22Rv1 (cell line): ENCODE measurements around the gene TRMT10A.

Experiments used
- H3K27ac ChIP-seq: fragments of 450-650 bp; 2 replicates; pipeline ENCODE4 v1.5.1; 2017
- CTCF ChIP-seq: fragments of 450-650 bp; IDR thresholded peaks from 2 replicates; pipeline ENCODE4 v1.5.1; 2017; ENCODE audit warnings: mild to moderate bottlenecking
- ZFX ChIP-seq: fragments of 450-650 bp; IDR thresholded peaks from 2 replicates; pipeline ENCODE4 v1.6.1; 2017; ENCODE audit warnings: antibody characterized with exemption, borderline replicate concordance

Gene TRMT10A

GRCh38 chr4:99578714-99579113 lies 14.9 kb upstream of the TRMT10A start:
- TF ChIP-seq ZFX (no peak), CTCF (no peak)
- H3K27ac ChIP-seq: no peak overlapping the region

- no peak within 1 kb of the TSS for H3K27ac ChIP-seq
- TF ChIP-seq CTCF (no peak), ZFX (no peak)
These were observed 10.9 kb upstream of the TRMT10A start, which contains the start of gene MTTP for GRCh38 chr4:99574530-99575324. MTTP (plus strand) TSS chr4:99574824; CDS start chr4:99574910, 86 bp downstream.

DNA sequence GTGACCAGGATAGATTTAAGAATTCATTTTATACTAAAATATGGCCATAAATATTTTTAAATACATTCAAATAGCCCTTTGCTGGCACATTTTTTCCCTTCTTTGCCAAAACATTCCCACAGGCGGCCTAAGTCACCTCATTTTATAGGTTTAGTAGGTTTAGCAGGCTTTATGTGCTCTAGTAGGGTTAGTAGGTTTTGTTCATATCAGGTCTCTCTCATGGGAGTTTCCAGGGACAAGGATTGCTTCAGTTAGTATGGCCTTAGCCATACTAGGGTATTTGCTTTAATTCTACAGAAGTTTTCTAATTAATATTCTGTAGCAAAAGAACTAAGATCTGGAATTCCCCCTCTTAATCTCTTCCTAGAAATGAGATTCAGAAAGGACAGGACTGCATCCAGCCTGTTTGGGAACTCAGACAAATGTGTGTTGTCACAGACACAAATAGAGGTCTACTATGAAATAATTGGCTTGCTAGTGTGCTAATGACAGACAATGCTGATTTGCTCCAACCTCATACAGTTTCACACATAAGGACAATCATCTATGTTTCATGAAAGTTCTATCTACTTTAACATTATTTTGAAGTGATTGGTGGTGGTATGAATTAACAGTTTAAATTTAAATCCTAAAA lies 10.0 kb upstream of the TRMT10A start:
- TF ChIP-seq ZFX: no peak
- no peak for TF ChIP-seq CTCF
- no peak overlapping the region for H3K27ac ChIP-seq

GRCh38 chr4:99572527-99573240 lies 8.8 kb upstream of the TRMT10A start:
- TF ChIP-seq ZFX: no peak
- TF ChIP-seq CTCF: no peak
- no peak overlapping the region for H3K27ac ChIP-seq

GRCh38 chr4:99571883-99572282 lies 8.0 kb upstream of the TRMT10A start:
- no peak overlapping the region for H3K27ac ChIP-seq
- TF ChIP-seq ZFX (no peak), CTCF (no peak)

GRCh38 chr4:99564921-99565320 lies 1.1 kb upstream of the TRMT10A start:
- TF ChIP-seq CTCF (no peak), ZFX (no peak)
- H3K27ac ChIP-seq: no peak overlapping the region
